ENCODE results near the gene RAB32.
"Not testable (repeated sequence)": the region's sequence is repeated elsewhere in the genome, so short reads cannot be mapped to it uniquely, and the experiment has no call there.

RAB32 gene

GRCh38 chr6:146553377-146554135, 9.9 kb downstream of the RAB32 start:
- Mint-ChIP-seq H3K36me3 (no peaks in the 10 kb centered on the region), H3K27me3 (peaks cover 3% of the 10 kb centered on the region), H3K4me3 (no peak overlapping the region), H3K27ac (no peak overlapping the region), H3K4me1 (no peaks in the 10 kb centered on the region), H3K9me3 (no peaks in the 10 kb centered on the region)

- H3K36me3 Mint-ChIP-seq, result no peaks in the 10 kb centered on the region
- H3K4me1 Mint-ChIP-seq, result no peaks in the 10 kb centered on the region
- H3K27me3 Mint-ChIP-seq, result no peaks in the 10 kb centered on the region
- H3K4me3 Mint-ChIP-seq, result no peak overlapping the region
- H3K27ac Mint-ChIP-seq, result no peak overlapping the region
- H3K9me3 Mint-ChIP-seq, result no peaks in the 10 kb centered on the region
Observed at GRCh38 chr6:146560607-146561006, 17.0 kb downstream of the RAB32 start.

- H3K4me3 Mint-ChIP-seq, H3K27me3 Mint-ChIP-seq, H3K4me1 Mint-ChIP-seq, H3K27ac Mint-ChIP-seq, H3K9me3 Mint-ChIP-seq, H3K36me3 Mint-ChIP-seq: not testable (repeated sequence)
Observed at GRCh38 chr6:146566661-146567060, 23.0 kb downstream of the RAB32 start.

- H3K27me3 Mint-ChIP-seq, H3K4me1 Mint-ChIP-seq, H3K9me3 Mint-ChIP-seq, H3K36me3 Mint-ChIP-seq, H3K4me3 Mint-ChIP-seq, H3K27ac Mint-ChIP-seq: not testable (repeated sequence)
Observed at GRCh38 chr6:146568619-146569018, 25.0 kb downstream of the RAB32 start.

GRCh38 chr6:146574211-146574610, 30.6 kb downstream of the RAB32 start:
- Mint-ChIP-seq H3K4me3 (no peak overlapping the region), H3K9me3 (peaks cover 5% of the 10 kb centered on the region), H3K27me3 (peaks cover 2% of the 10 kb centered on the region), H3K27ac (no peak overlapping the region), H3K4me1 (no peaks in the 10 kb centered on the region), H3K36me3 (no peaks in the 10 kb centered on the region)

GRCh38 chr6:146578054-146578453, 34.4 kb downstream of the RAB32 start:
- no peaks in the 10 kb centered on the region for H3K27me3 Mint-ChIP-seq
- H3K4me3 Mint-ChIP-seq, result no peak overlapping the region
- no peak overlapping the region for H3K27ac Mint-ChIP-seq
- H3K36me3 Mint-ChIP-seq, result no peaks in the 10 kb centered on the region
- H3K9me3 Mint-ChIP-seq, result peaks cover 9% of the 10 kb centered on the region
- H3K4me1 Mint-ChIP-seq, result no peaks in the 10 kb centered on the region

- Mint-ChIP-seq H3K4me1 (no peaks in the 10 kb centered on the region), H3K27ac (no peak overlapping the region), H3K4me3 (no peak overlapping the region), H3K9me3 (peaks cover 4% of the 10 kb centered on the region), H3K27me3 (no peaks in the 10 kb centered on the region), H3K36me3 (no peaks in the 10 kb centered on the region)
Observed at GRCh38 chr6:146581968-146582367, 38.3 kb downstream of the RAB32 start.

- Mint-ChIP-seq H3K27me3 (no peaks in the 10 kb centered on the region), H3K4me1 (no peaks in the 10 kb centered on the region), H3K27ac (no peak overlapping the region), H3K9me3 (peaks cover 4% of the 10 kb centered on the region), H3K36me3 (no peaks in the 10 kb centered on the region), H3K4me3 (no peak overlapping the region)
Observed at GRCh38 chr6:146582857-146583256, 39.2 kb downstream of the RAB32 start.

- Mint-ChIP-seq H3K4me3 (no peak overlapping the region), H3K9me3 (peaks cover 4% of the 10 kb centered on the region), H3K36me3 (no peaks in the 10 kb centered on the region), H3K27me3 (no peaks in the 10 kb centered on the region), H3K4me1 (no peaks in the 10 kb centered on the region), H3K27ac (no peak overlapping the region)
Observed at GRCh38 chr6:146583966-146584365, 40.3 kb downstream of the RAB32 start.

GRCh38 chr6:146587459-146587858, 43.8 kb downstream of the RAB32 start:
- Mint-ChIP-seq H3K36me3 (no peaks in the 10 kb centered on the region), H3K4me3 (no peak overlapping the region), H3K27ac (no peak overlapping the region), H3K4me1 (no peaks in the 10 kb centered on the region), H3K9me3 (no peaks in the 10 kb centered on the region), H3K27me3 (no peaks in the 10 kb centered on the region)

GRCh38 chr6:146590492-146590891, 46.9 kb downstream of the RAB32 start:
- Mint-ChIP-seq H3K4me3 (no peak overlapping the region), H3K36me3 (no peaks in the 10 kb centered on the region), H3K27ac (no peak overlapping the region), H3K9me3 (no peaks in the 10 kb centered on the region), H3K4me1 (no peaks in the 10 kb centered on the region), H3K27me3 (no peaks in the 10 kb centered on the region)

- no peaks in the 10 kb centered on the region for H3K36me3 Mint-ChIP-seq
- H3K9me3 Mint-ChIP-seq, result no peaks in the 10 kb centered on the region
- no peak overlapping the region for H3K4me3 Mint-ChIP-seq
- H3K4me1 Mint-ChIP-seq, result no peaks in the 10 kb centered on the region
- H3K27ac Mint-ChIP-seq, result no peak overlapping the region
- no peaks in the 10 kb centered on the region for H3K27me3 Mint-ChIP-seq
Observed at GRCh38 chr6:146592451-146592850, 48.8 kb downstream of the RAB32 start.

- H3K9me3 Mint-ChIP-seq, result no peaks in the 10 kb centered on the region
- H3K4me3 Mint-ChIP-seq, result no peak overlapping the region
- H3K4me1 Mint-ChIP-seq, result peaks cover 2% of the 10 kb centered on the region
- no peak overlapping the region for H3K27ac Mint-ChIP-seq
- peaks cover 1% of the 10 kb centered on the region for H3K27me3 Mint-ChIP-seq
- no peaks in the 10 kb centered on the region for H3K36me3 Mint-ChIP-seq
Observed at GRCh38 chr6:146593986-146594385, 50.4 kb downstream of the RAB32 start.

GRCh38 chr6:146594495-146594894, 50.9 kb downstream of the RAB32 start:
- Mint-ChIP-seq H3K9me3 (no peaks in the 10 kb centered on the region), H3K36me3 (no peaks in the 10 kb centered on the region), H3K27ac (no peak overlapping the region), H3K27me3 (peaks cover 6% of the 10 kb centered on the region), H3K4me1 (peaks cover 6% of the 10 kb centered on the region), H3K4me3 (no peak overlapping the region)

- H3K4me1 Mint-ChIP-seq, result peaks cover 6% of the 10 kb centered on the region
- no peak overlapping the region for H3K4me3 Mint-ChIP-seq
- no peaks in the 10 kb centered on the region for H3K36me3 Mint-ChIP-seq
- H3K27ac Mint-ChIP-seq, result no peak overlapping the region
- peaks cover 11% of the 10 kb centered on the region for H3K27me3 Mint-ChIP-seq
- no peaks in the 10 kb centered on the region for H3K9me3 Mint-ChIP-seq
Observed at GRCh38 chr6:146595972-146596731, 52.5 kb downstream of the RAB32 start.

- Mint-ChIP-seq H3K9me3 (no peaks in the 10 kb centered on the region), H3K4me1 (peaks cover 6% of the 10 kb centered on the region), H3K4me3 (no peak within 1 kb of the TSS), H3K27ac (no peak within 1 kb of the TSS), H3K27me3 (peaks cover 11% of the 10 kb centered on the region), H3K36me3 (no peaks in the 10 kb centered on the region)
Observed at GRCh38 chr6:146598772-146599405, 55.3 kb downstream of the RAB32 start, which contains the start of gene ADGB. ADGB (plus strand) TSS chr6:146598972; CDS start chr6:146599041, 69 bp downstream.
